ENCODE measurements around the gene NUTM2D.
"Not testable (repeated sequence)": the region's sequence is repeated elsewhere in the genome, so short reads cannot be mapped to it uniquely, and the experiment has no call there.

NUTM2D gene

GRCh38 chr10:87324559-87324958, 33.0 kb upstream of the NUTM2D start (continued):
- TF ChIP-seq REST (tag by site-specific recombination; IDR thresholded peaks at IDR 0.05) (peak; percentile 58; the same call in 1 of the 2 replicates), ZNF623 (tag by site-specific recombination; IDR thresholded peaks at IDR 0.05) (peak; percentile 69), ZNF501 (tag by site-specific recombination; IDR thresholded peaks at IDR 0.05) (0 out of 2 replicates have a peak, but pooled peaks have one; percentile 57), ZNF629 (tag by site-specific recombination; IDR thresholded peaks at IDR 0.05) (peak; percentile 51), ZNF558 (tag by site-specific recombination; IDR thresholded peaks at IDR 0.05) (0 out of 2 replicates have a peak, but pooled peaks have one; percentile 34), ZNF510 (tag by site-specific recombination; IDR thresholded peaks at IDR 0.05; ENCODE audit: insufficient replicate concordance) (peak; percentile 86), ZNF555 (tag by site-specific recombination; conservative IDR thresholded peaks at IDR 0.05) (peak; percentile 60), ZNF560 (tag by site-specific recombination; IDR thresholded peaks at IDR 0.05; ENCODE audit: borderline replicate concordance) (peak; percentile 39; the same call in 1 of the 2 replicates), ZNF140 (tag by site-specific recombination; IDR thresholded peaks at IDR 0.05) (peak; percentile 48; the same call in 1 of the 2 replicates), ZBTB21 (tag by site-specific recombination; IDR thresholded peaks at IDR 0.05) (0 out of 2 replicates have a peak, but pooled peaks have one; percentile 25), ZNF664 (tag by site-specific recombination; IDR thresholded peaks at IDR 0.05) (peak; percentile 49; the same call in 1 of the 2 replicates), ZBTB8A (tag by site-specific recombination; IDR thresholded peaks at IDR 0.05) (peak; percentile 76), ZNF654 (tag by site-specific recombination; IDR thresholded peaks at IDR 0.05; ENCODE audit: low read depth) (peak; percentile 32)
- TF ChIP-seq, protein P1, sequence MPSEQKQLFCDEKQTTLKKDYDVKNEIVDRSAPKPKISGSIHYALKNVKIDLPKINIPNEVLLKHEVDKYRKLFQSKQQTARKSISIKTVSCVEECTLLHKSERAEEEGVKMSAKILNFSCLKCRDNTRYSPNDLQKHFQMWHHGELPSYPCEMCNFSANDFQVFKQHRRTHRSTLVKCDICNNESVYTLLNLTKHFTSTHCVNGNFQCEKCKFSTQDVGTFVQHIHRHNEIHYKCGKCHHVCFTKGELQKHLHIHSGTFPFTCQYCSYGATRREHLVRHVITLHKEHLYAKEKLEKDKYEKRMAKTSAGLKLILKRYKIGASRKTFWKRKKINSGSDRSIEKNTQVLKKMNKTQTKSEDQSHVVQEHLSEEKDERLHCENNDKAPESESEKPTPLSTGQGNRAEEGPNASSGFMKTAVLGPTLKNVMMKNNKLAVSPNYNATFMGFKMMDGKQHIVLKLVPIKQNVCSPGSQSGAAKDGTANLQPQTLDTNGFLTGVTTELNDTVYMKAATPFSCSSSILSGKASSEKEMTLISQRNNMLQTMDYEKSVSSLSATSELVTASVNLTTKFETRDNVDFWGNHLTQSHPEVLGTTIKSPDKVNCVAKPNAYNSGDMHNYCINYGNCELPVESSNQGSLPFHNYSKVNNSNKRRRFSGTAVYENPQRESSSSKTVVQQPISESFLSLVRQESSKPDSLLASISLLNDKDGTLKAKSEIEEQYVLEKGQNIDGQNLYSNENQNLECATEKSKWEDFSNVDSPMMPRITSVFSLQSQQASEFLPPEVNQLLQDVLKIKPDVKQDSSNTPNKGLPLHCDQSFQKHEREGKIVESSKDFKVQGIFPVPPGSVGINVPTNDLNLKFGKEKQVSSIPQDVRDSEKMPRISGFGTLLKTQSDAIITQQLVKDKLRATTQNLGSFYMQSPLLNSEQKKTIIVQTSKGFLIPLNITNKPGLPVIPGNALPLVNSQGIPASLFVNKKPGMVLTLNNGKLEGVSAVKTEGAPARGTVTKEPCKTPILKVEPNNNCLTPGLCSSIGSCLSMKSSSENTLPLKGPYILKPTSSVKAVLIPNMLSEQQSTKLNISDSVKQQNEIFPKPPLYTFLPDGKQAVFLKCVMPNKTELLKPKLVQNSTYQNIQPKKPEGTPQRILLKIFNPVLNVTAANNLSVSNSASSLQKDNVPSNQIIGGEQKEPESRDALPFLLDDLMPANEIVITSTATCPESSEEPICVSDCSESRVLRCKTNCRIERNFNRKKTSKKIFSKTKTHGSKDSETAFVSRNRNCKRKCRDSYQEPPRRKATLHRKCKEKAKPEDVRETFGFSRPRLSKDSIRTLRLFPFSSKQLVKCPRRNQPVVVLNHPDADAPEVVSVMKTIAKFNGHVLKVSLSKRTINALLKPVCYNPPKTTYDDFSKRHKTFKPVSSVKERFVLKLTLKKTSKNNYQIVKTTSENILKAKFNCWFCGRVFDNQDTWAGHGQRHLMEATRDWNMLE (tag by site-specific recombination; conservative IDR thresholded peaks at IDR 0.05; ENCODE audit: low read depth), result peak; percentile 88
- TF ChIP-seq, protein P2, sequence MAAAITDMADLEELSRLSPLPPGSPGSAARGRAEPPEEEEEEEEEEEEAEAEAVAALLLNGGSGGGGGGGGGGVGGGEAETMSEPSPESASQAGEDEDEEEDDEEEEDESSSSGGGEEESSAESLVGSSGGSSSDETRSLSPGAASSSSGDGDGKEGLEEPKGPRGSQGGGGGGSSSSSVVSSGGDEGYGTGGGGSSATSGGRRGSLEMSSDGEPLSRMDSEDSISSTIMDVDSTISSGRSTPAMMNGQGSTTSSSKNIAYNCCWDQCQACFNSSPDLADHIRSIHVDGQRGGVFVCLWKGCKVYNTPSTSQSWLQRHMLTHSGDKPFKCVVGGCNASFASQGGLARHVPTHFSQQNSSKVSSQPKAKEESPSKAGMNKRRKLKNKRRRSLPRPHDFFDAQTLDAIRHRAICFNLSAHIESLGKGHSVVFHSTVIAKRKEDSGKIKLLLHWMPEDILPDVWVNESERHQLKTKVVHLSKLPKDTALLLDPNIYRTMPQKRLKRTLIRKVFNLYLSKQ (tag by site-specific recombination; IDR thresholded peaks at IDR 0.05; ENCODE audit: borderline replicate concordance), result peak; percentile 85; the same call in 1 of the 2 replicates

GRCh38 chr10:87327958-87328357, 29.6 kb upstream of the NUTM2D start:
- CTCF ChIA-PET, result not testable (repeated sequence)

GRCh38 chr10:87329131-87329530, 28.4 kb upstream of the NUTM2D start:
- CTCF ChIA-PET; H3K9me3 ChIP-seq (ENCODE audit: control insufficient read depth, insufficient read depth, low read depth, low read length); POLR2A ChIA-PET; H3K36me3 ChIP-seq (ENCODE audit: control insufficient read depth in 2 of 2, insufficient read depth in 1 of 2, low read length in 2 of 2); H3K4me1 ChIP-seq (ENCODE audit: control insufficient read depth, insufficient read depth, low read length); H3K27ac ChIP-seq (ENCODE audit: extremely low read depth, low read depth, low read length); H3K4me3 ChIP-seq (ENCODE audit: low read depth, low read length): not testable (repeated sequence)

More at GRCh38 chr10:87327958-87328357, 29.6 kb upstream of the NUTM2D start:
- H3K36me3 ChIP-seq (ENCODE audit: control insufficient read depth in 2 of 2, insufficient read depth in 1 of 2, low read length in 2 of 2); H3K4me1 ChIP-seq (ENCODE audit: control insufficient read depth, insufficient read depth, low read length); H3K27ac ChIP-seq (ENCODE audit: extremely low read depth, low read depth, low read length); H3K4me3 ChIP-seq (ENCODE audit: low read depth, low read length); H3K9me3 ChIP-seq (ENCODE audit: control insufficient read depth, insufficient read depth, low read depth, low read length); POLR2A ChIA-PET: not testable (repeated sequence)

DNA sequence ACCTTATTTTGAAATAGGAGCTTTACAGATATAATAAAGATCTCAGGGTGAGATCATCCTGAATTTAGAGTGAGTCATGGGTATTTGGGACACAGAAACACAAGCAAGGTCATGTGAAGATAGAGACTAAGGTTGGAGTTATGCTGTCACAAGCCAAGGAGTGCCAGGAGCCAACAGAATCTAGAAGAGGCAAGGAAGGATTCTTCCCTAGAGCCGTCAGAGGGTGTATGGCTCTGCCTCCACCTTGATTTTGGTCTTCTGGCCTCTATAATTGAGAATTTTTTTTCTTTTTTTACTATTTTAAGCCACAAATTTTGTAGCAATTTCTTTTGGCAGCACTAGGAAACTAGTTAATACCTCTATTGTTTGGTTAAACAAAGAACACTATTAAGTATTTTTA, 24.9 kb upstream of the NUTM2D start:
- H3K36me3 ChIP-seq (ENCODE audit: control insufficient read depth in 2 of 2, insufficient read depth in 1 of 2, low read length in 2 of 2); CTCF ChIA-PET; POLR2A ChIA-PET; H3K9me3 ChIP-seq (ENCODE audit: control insufficient read depth, insufficient read depth, low read depth, low read length); H3K4me1 ChIP-seq (ENCODE audit: control insufficient read depth, insufficient read depth, low read length); H3K4me3 ChIP-seq (ENCODE audit: low read depth, low read length); H3K27ac ChIP-seq (ENCODE audit: extremely low read depth, low read depth, low read length): not testable (repeated sequence)
